ENCODE data around the gene PMPCA. TPM values are rescaled to one million over a fixed set of nuclear protein-coding genes. Genes with fewer than 3 reads are reported as not detected.

Gene PMPCA
- total and polyA plus RNA-seq, 2 of the 13 experiments (the other 11 are each of a cell fraction or from before 2014, with no cell fraction given) = 70.2 to 88.4 TPM

- peak; percentile 84 for TF ChIP-seq ZHX1 (CRISPR knock-in tag; IDR thresholded peaks at IDR 0.05; ENCODE audit: low read depth)
- TF ChIP-seq ZNF234 (CRISPR knock-in tag; conservative IDR thresholded peaks at IDR 0.05) = 0 out of 2 replicates have a peak, but pooled peaks have one; percentile 32
- TF ChIP-seq, protein P1, sequence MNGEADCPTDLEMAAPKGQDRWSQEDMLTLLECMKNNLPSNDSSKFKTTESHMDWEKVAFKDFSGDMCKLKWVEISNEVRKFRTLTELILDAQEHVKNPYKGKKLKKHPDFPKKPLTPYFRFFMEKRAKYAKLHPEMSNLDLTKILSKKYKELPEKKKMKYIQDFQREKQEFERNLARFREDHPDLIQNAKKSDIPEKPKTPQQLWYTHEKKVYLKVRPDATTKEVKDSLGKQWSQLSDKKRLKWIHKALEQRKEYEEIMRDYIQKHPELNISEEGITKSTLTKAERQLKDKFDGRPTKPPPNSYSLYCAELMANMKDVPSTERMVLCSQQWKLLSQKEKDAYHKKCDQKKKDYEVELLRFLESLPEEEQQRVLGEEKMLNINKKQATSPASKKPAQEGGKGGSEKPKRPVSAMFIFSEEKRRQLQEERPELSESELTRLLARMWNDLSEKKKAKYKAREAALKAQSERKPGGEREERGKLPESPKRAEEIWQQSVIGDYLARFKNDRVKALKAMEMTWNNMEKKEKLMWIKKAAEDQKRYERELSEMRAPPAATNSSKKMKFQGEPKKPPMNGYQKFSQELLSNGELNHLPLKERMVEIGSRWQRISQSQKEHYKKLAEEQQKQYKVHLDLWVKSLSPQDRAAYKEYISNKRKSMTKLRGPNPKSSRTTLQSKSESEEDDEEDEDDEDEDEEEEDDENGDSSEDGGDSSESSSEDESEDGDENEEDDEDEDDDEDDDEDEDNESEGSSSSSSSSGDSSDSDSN (CRISPR knock-in tag; IDR thresholded peaks at IDR 0.05) = peak; percentile 50; the same call in 1 of the 2 replicates
- peak; percentile 74; the same call in 1 of the 2 replicates for TF ChIP-seq ZNF431 (CRISPR knock-in tag; IDR thresholded peaks at IDR 0.05; ENCODE audit: borderline replicate concordance, low read depth)
- TF ChIP-seq, protein P2, sequence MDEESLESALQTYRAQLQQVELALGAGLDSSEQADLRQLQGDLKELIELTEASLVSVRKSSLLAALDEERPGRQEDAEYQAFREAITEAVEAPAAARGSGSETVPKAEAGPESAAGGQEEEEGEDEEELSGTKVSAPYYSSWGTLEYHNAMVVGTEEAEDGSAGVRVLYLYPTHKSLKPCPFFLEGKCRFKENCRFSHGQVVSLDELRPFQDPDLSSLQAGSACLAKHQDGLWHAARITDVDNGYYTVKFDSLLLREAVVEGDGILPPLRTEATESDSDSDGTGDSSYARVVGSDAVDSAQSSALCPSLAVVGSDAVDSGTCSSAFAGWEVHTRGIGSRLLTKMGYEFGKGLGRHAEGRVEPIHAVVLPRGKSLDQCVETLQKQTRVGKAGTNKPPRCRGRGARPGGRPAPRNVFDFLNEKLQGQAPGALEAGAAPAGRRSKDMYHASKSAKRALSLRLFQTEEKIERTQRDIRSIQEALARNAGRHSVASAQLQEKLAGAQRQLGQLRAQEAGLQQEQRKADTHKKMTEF (CRISPR knock-in tag; IDR thresholded peaks at IDR 0.05) = peak; percentile 89
- no peak for TF ChIP-seq CEBPZ (IDR thresholded peaks at IDR 0.05; ENCODE audit: low read length)
- TF ChIP-seq YY1 (IDR thresholded peaks at IDR 0.05; ENCODE audit: insufficient read depth, insufficient replicate concordance, low read depth, low read length) = peak; percentile 99
- peak; percentile 63 for TF ChIP-seq TBX3 (IDR thresholded peaks at IDR 0.05; ENCODE audit: borderline replicate concordance)
These were observed 47.1 kb upstream of the PMPCA start, which contains the start of gene DNLZ (continued) for GRCh38 chr9:136363106-136363948.

All from HepG2 (cell line).